ENCODE results near the gene C19orf53. TPM values are rescaled to one million over a fixed set of nuclear protein-coding genes. Genes with fewer than 3 reads are reported as not detected.
A peak's percentile ranks its signal among the peaks of the same experiment; 100 is the strongest.

The C19orf53 gene
- 89.8 and 101 TPM in 2 replicates for total RNA-seq (ENCODE audit: low replicate concordance)
- long read RNA-seq, transcript C19orf53-202 (3 exons, 873 nt): major isoform, 51 of 54 reads
- long read RNA-seq, partial matches to known transcripts: 0 of 54 reads
- long read RNA-seq, other reads (novel, unspliced or antisense): 0 of 54 reads

DNA sequence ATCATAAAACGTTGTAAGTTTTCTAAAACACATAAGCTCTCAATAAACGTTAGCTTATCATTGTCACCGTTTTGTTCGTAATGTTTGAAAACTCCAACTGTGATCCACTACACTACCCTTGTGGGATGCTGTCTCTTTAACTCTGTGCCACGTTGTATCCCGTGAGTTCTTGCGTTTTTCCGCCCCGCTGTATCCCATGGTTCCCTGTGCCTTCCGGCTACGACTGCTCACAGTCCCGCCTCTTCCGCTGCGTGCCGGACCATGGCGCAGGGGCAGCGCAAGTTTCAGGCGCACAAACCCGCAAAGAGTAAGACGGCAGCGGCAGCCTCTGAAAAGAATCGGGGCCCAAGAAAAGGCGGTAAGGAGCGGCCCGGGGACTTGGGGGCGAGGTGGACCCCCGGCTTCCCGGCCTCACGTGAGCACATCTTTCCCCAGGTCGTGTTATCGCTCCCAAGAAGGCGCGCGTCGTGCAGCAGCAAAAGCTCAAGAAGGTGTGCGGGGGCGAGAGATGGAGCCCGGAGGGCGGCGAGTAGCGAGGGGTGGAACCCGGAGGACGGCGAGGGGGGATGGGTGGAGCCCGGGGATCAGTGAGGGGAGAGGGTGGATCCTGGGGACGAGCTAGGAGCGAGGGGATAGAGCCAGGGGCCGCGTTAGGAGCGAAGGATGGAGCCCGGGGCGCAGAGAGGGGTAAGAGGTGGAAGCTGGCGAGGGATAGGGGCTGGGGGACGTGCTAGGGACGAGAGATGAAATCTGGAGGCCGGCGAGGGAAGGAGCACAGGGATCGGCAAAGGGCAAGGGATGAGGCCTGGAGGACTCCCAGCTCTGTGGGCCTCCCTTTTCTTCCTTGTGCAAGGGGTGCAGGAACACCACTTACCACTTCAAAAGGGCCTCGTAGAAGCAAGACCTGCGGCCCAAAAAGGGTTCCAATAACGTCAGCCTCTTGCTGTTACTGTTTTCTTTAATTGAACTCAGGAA lies at the start of gene C19orf53:
TSS of gene C19orf53 (plus strand) at position 240 of the 975 bp plus-strand sequence. CDS start at position 262, 22 bp downstream.
- H3K36me3 Mint-ChIP-seq: peaks cover 21% of the 10 kb centered on the region
- peak; percentile 86 for DNase-seq (ENCODE audit: extremely low spot score, unreplicated experiment)
- H3K27ac Mint-ChIP-seq: peak within 1 kb of the TSS; percentile 97
- no peaks in the 10 kb centered on the region for H3K27me3 Mint-ChIP-seq
- peak within 1 kb of the TSS; percentile 99 for H3K4me3 Mint-ChIP-seq
- H3K9me3 Mint-ChIP-seq: no peaks in the 10 kb centered on the region
- TF ChIP-seq, protein P1, sequence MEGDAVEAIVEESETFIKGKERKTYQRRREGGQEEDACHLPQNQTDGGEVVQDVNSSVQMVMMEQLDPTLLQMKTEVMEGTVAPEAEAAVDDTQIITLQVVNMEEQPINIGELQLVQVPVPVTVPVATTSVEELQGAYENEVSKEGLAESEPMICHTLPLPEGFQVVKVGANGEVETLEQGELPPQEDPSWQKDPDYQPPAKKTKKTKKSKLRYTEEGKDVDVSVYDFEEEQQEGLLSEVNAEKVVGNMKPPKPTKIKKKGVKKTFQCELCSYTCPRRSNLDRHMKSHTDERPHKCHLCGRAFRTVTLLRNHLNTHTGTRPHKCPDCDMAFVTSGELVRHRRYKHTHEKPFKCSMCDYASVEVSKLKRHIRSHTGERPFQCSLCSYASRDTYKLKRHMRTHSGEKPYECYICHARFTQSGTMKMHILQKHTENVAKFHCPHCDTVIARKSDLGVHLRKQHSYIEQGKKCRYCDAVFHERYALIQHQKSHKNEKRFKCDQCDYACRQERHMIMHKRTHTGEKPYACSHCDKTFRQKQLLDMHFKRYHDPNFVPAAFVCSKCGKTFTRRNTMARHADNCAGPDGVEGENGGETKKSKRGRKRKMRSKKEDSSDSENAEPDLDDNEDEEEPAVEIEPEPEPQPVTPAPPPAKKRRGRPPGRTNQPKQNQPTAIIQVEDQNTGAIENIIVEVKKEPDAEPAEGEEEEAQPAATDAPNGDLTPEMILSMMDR (conservative IDR thresholded peaks at IDR 0.05): no peak
- peaks cover 21% of the 10 kb centered on the region for H3K4me1 Mint-ChIP-seq (ENCODE audit: unreplicated experiment)

DNA sequence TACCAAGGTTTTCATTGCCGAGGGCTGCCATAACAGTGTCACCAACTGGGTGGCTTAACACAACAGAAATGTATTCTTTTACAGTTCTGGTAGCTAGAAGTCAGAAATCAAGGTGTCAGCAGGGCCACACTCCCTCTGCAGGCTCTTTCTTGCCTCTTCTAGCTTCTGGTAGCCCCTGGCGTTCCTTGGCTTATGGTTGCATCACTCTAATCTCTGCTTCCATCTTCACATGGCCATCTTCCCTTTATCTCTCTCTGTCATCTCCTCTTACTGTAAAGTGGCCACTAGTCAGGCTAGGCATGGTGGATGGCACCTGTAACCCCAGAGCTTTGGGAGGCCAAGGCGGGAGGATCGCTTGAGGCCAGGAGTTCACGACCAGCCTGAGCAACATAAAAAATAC lies 47.9 kb upstream of the C19orf53 start:
- TF ChIP-seq, protein P1 (conservative IDR thresholded peaks at IDR 0.05): no peak
- H3K27me3 Mint-ChIP-seq: peaks cover 2% of the 10 kb centered on the region
- peaks cover 3% of the 10 kb centered on the region for H3K4me1 Mint-ChIP-seq (ENCODE audit: unreplicated experiment)
- H3K9me3 Mint-ChIP-seq: no peaks in the 10 kb centered on the region
- H3K36me3 Mint-ChIP-seq: no peaks in the 10 kb centered on the region
- H3K27ac Mint-ChIP-seq: no peak overlapping the region
- no peak overlapping the region for H3K4me3 Mint-ChIP-seq
- DNase-seq (ENCODE audit: extremely low spot score, unreplicated experiment): no peak

DNA sequence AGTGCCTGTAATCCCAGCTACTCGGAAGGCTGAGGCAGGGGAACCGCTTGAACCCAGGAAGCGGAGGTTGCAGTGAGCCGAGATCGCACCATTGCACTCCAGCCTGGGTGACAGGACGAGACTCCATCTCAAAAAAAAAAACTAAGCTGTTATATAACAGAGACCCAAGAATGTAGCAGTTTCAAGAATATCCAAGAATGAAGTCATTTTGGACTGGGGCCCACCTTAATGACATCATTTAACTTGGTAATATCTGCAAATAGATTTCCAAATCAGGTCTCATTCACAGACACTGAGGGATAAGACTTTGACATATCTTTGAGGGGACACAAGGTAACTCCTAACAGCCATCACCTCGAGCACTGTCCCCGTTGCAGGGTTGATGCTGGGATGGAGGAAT lies 46.5 kb upstream of the C19orf53 start:
- Mint-ChIP-seq H3K4me3 (no peak overlapping the region), H3K27ac (peak overlapping the region; percentile 39), H3K36me3 (no peaks in the 10 kb centered on the region), H3K27me3 (peaks cover 2% of the 10 kb centered on the region), H3K9me3 (no peaks in the 10 kb centered on the region), H3K4me1 (ENCODE audit: unreplicated experiment) (peaks cover 4% of the 10 kb centered on the region)
- TF ChIP-seq, protein P1 (conservative IDR thresholded peaks at IDR 0.05): no peak
- no peak for DNase-seq (ENCODE audit: extremely low spot score, unreplicated experiment)

DNA sequence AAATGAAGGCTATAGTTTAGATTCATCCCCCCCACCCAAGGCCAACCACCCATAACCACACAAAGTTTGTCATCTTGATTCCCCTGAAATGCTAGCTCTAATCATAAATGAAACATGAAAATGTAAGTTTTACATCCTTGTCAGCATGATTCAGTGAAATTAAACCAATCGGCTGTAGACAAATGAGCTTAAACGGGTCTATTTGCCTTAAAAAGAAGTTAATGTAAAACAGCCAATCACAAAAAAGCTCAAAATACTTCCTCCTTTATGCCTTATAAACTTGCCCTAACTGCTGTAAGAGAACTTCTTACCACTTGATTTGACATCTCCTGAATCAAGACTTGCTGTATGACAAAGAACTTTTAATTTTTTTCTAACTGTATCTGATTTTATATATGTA lies 44.4 kb upstream of the C19orf53 start:
- H3K27me3 Mint-ChIP-seq: no peaks in the 10 kb centered on the region
- peaks cover 4% of the 10 kb centered on the region for H3K4me1 Mint-ChIP-seq (ENCODE audit: unreplicated experiment)
- TF ChIP-seq, protein P1 (conservative IDR thresholded peaks at IDR 0.05): no peak
- DNase-seq (ENCODE audit: extremely low spot score, unreplicated experiment): no peak
- no peak overlapping the region for H3K4me3 Mint-ChIP-seq
- H3K27ac Mint-ChIP-seq: no peak overlapping the region
- H3K36me3 Mint-ChIP-seq: no peaks in the 10 kb centered on the region
- no peaks in the 10 kb centered on the region for H3K9me3 Mint-ChIP-seq

DNA sequence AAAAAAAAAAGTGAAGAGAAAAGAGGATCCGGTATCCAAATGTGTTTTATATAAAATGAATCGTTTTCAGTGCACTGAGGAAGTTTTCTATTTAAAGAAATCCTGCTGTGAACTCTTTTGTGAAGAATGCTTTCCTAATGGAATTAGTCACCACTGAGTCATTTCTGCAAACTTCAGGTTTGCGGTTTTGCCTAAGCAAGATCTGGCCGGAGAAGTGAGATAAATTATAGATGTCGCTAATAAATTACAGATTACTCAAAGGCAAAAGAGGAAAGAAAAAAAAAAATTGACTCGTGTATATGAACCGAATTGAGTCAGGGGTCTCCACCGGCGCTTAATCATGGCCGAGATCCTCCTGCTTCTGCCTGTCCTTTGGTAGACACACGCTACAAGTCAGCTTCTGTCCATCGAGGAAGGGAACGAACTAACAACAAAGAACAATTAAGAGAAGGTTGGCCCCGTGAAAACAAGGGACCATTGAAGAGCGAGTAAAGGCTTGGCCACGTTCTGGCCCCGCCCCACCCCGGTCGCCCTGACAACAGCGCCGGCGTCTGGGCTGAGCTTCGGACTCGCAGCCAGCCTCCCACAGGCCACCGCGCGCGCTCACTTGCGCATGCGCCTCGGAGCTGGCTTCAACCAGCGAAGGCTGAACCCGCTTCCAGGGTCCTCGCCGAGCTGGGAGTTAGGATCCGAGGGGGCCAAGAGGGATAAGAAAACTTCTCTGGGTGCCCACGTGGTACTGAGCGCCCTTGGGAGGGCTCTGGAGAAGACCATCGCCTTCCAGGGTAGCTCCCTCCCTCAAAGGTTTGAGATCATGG lies 42.9 kb upstream of the C19orf53 start:
- TF ChIP-seq, protein P1 (conservative IDR thresholded peaks at IDR 0.05): no peak
- no peaks in the 10 kb centered on the region for H3K9me3 Mint-ChIP-seq
- peak overlapping the region; percentile 94 for H3K4me3 Mint-ChIP-seq
- peak overlapping the region; percentile 96 for H3K27ac Mint-ChIP-seq
- DNase-seq (ENCODE audit: extremely low spot score, unreplicated experiment): peak; percentile 98
- H3K4me1 Mint-ChIP-seq (ENCODE audit: unreplicated experiment): peaks cover 4% of the 10 kb centered on the region
- H3K27me3 Mint-ChIP-seq: no peaks in the 10 kb centered on the region
- H3K36me3 Mint-ChIP-seq: no peaks in the 10 kb centered on the region
